Breast epithelium (tissue), 4 donors: Measurements from ENCODE around the gene PHACTR1. TPM values are rescaled to one million over a fixed set of nuclear protein-coding genes. Genes with fewer than 3 reads are reported as not detected.

Experiments
- DNase-seq, 2 donors: peaks; one replicate each; pipeline ENCODE4 v3.0.0-alpha.2; 2019; ENCODE audit warnings: low spot score in 2 of 2
- H3K27ac ChIP-seq, 2 donors: fragments of 200-600 bp; sonication (generic) in 1 of 2; one replicate each; pipeline ENCODE4 v1.5.1; 2016 to 2019; ENCODE audit warnings: mild to moderate bottlenecking in 1 of 2
- H3K27me3 ChIP-seq, 2 donors: fragments of 200-600 bp; sonication (generic) in 1 of 2; one replicate each; pipeline versions ENCODE4 v1.5.1 to v1.6.0; 2017 to 2019; ENCODE audit warnings: control low read depth in 1 of 2, mild to moderate bottlenecking in 1 of 2
- H3K36me3 ChIP-seq: fragments of 200-600 bp; one replicate; pipeline ENCODE4 v1.5.1; 2019
- H3K4me1 ChIP-seq, 2 donors: fragments of 200-600 bp; sonication (generic); one replicate each; pipeline ENCODE4 v1.5.1; 2016 to 2019; ENCODE audit warnings: control low read depth in 1 of 2
- H3K4me3 ChIP-seq, 3 donors: fragments of 200-600 bp; sonication (generic); 1 replicate in 2 of 3; 2 replicates in 1 of 3; pipeline ENCODE4 v1.5.1; 2016 to 2019; ENCODE audit warnings: mild to moderate bottlenecking in 3 of 3, moderate library complexity in 2 of 3
- H3K9me3 ChIP-seq, 2 donors: fragments of 200-600 bp; sonication (generic) in 1 of 2; one replicate each; pipeline ENCODE4 v1.5.1; 2016 to 2019; ENCODE audit warnings: control low read depth in 1 of 2
- POLR2A ChIP-seq: fragments of 450-650 bp; IDR thresholded peaks from one replicate; pipeline ENCODE4 v1.6.1; 2016; ENCODE audit warnings: antibody characterized with exemption, mild to moderate bottlenecking, moderate library complexity
- POLR2AphosphoS5 ChIP-seq, 3 donors: sonication (generic); formaldehyde crosslinking; IDR thresholded peaks; one replicate each; pipeline ENCODE4 v1.6.1; 2017; ENCODE audit warnings: antibody characterized with exemption in 3 of 3
- intact Hi-C: fragments of 100-400 bp; cut with DNase I; formaldehyde crosslinking; loops from one replicate; pipeline ENCODE4 v1.15.1; 2023; ENCODE audit warnings: low total_unique reads
- total RNA-seq, 3 donors: library from RNA; depleted of rRNA; stranded (reverse); fragments of >200 nt; gene quantifications; one replicate each; pipeline ENCODE4 v1.1.0, GENCODE V29; 2016
- TF ChIP-seq, protein P1 (sequence below), 3 donors: fragments of 450-650 bp; IDR thresholded peaks; one replicate each; pipeline ENCODE4 v1.5.1; 2016 to 2017; ENCODE audit warnings: antibody characterized with exemption in 3 of 3, mild to moderate bottlenecking in 3 of 3, moderate library complexity in 3 of 3

The PHACTR1 gene
- total RNA-seq, 3 donors from 2014 or later: 4.1 to 5.6 (median 4.6) TPM

- no peaks in the 10 kb centered on the region for H3K4me1 ChIP-seq
- intact Hi-C loops: no loop called here
- H3K27ac ChIP-seq: no peak overlapping the region
- TF ChIP-seq, protein P1, sequence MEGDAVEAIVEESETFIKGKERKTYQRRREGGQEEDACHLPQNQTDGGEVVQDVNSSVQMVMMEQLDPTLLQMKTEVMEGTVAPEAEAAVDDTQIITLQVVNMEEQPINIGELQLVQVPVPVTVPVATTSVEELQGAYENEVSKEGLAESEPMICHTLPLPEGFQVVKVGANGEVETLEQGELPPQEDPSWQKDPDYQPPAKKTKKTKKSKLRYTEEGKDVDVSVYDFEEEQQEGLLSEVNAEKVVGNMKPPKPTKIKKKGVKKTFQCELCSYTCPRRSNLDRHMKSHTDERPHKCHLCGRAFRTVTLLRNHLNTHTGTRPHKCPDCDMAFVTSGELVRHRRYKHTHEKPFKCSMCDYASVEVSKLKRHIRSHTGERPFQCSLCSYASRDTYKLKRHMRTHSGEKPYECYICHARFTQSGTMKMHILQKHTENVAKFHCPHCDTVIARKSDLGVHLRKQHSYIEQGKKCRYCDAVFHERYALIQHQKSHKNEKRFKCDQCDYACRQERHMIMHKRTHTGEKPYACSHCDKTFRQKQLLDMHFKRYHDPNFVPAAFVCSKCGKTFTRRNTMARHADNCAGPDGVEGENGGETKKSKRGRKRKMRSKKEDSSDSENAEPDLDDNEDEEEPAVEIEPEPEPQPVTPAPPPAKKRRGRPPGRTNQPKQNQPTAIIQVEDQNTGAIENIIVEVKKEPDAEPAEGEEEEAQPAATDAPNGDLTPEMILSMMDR (IDR thresholded peaks at IDR 0.05): no peak
- no peak for TF ChIP-seq POLR2AphosphoS5 (IDR thresholded peaks at IDR 0.05)
- no peak for TF ChIP-seq POLR2A
- no peak for DNase-seq
- H3K36me3 ChIP-seq: no peaks in the 10 kb centered on the region
- no peaks in the 10 kb centered on the region for H3K9me3 ChIP-seq
- H3K4me3 ChIP-seq: no peak overlapping the region
- H3K27me3 ChIP-seq: no peaks in the 10 kb centered on the region
Observed at GRCh38 chr6:13146442-13146841, 429.9 kb downstream of the PHACTR1 start.

- intact Hi-C loops: no loop called here
- no peak for DNase-seq
- no peak overlapping the region for H3K27ac ChIP-seq
Observed at GRCh38 chr6:13147376-13147775, 430.8 kb downstream of the PHACTR1 start.

GRCh38 chr6:13147782-13148181 is 431.2 kb downstream of the PHACTR1 start:
- H3K4me1 ChIP-seq: no peaks in the 10 kb centered on the region
- H3K27me3 ChIP-seq: no peaks in the 10 kb centered on the region
- no peaks in the 10 kb centered on the region for H3K9me3 ChIP-seq
- no peaks in the 10 kb centered on the region for H3K36me3 ChIP-seq
- TF ChIP-seq POLR2AphosphoS5 (IDR thresholded peaks at IDR 0.05): no peak
- TF ChIP-seq, protein P1 (IDR thresholded peaks at IDR 0.05): no peak
- TF ChIP-seq POLR2A: no peak
- no peak overlapping the region for H3K4me3 ChIP-seq
- no peak overlapping the region for H3K27ac ChIP-seq
- intact Hi-C loops: no loop called here
- no peak for DNase-seq

More at GRCh38 chr6:13147376-13147775, 430.8 kb downstream of the PHACTR1 start:
- Histone ChIP-seq H3K9me3 (no peaks in the 10 kb centered on the region), H3K4me3 (no peak overlapping the region), H3K4me1 (no peaks in the 10 kb centered on the region), H3K36me3 (no peaks in the 10 kb centered on the region), H3K27me3 (no peaks in the 10 kb centered on the region)
- TF ChIP-seq, protein P1 (IDR thresholded peaks at IDR 0.05): no peak
- TF ChIP-seq POLR2AphosphoS5 (IDR thresholded peaks at IDR 0.05) (no peak), POLR2A (no peak)

DNA sequence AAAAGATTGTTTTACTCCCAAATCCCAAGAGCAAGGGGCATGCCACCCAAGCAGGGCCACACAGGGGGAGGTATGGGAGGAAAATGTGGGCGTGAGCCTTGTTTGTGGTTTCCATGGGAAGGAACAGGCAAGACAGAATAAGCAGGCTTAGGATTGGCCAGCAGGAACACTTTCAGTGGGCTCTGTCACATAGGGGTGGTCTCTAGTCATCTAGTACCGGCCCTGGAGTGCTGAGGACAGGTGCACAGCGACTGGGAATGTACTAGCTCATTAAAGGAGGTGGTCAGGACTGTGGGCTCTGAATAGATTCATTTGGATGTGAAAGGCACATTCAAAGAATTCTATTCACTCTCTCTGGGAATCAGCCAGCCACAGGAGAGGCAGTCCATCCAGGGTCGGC is 436.2 kb downstream of the PHACTR1 start:
- H3K4me3 ChIP-seq: no peak overlapping the region
- H3K36me3 ChIP-seq: no peaks in the 10 kb centered on the region
- no peaks in the 10 kb centered on the region for H3K9me3 ChIP-seq
- no peaks in the 10 kb centered on the region for H3K4me1 ChIP-seq
- intact Hi-C loops: loop anchor here (1.0 to 10.0 kb wide), 2 partner anchors 10 to 1042 kb away; no protein-coding TSS in a partner anchor
- no peak overlapping the region for H3K27ac ChIP-seq
- TF ChIP-seq, protein P1 (IDR thresholded peaks at IDR 0.05): no peak
- no peak for TF ChIP-seq POLR2A
- no peak for DNase-seq
- no peaks in the 10 kb centered on the region for H3K27me3 ChIP-seq

DNA sequence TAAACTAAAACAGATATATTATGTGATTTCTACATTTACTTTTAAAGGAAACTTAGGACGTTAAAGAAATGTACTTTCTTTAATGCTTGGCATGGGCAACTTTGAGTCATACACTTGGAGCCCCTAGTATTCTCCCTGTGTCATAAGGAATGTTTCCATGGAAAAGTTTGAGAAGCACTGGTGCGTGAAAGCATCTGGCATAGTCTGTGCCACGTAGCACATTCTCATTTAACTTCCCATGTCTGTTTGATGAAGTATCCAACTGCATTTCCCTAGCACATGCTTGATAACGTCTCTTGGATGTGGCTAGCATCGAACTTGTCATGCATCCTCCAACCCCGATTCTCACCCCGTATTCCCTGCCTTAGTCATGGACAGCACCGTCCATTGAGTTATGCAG is 439.8 kb downstream of the PHACTR1 start:
- no peaks in the 10 kb centered on the region for H3K27me3 ChIP-seq
- no peaks in the 10 kb centered on the region for H3K4me1 ChIP-seq
- H3K27ac ChIP-seq: no peak overlapping the region
- H3K4me3 ChIP-seq: no peak overlapping the region
- TF ChIP-seq POLR2AphosphoS5 (IDR thresholded peaks at IDR 0.05) (no peak), POLR2A (no peak)
- TF ChIP-seq, protein P1 (IDR thresholded peaks at IDR 0.05): no peak
- no peaks in the 10 kb centered on the region for H3K36me3 ChIP-seq
- intact Hi-C loops: loop anchor here (10.0 kb wide), 1 partner anchor 1038 kb away; no protein-coding TSS in a partner anchor
- H3K9me3 ChIP-seq: no peaks in the 10 kb centered on the region
- DNase-seq: no peak
